ENCODE data around the gene GTF3C5. TPM values are rescaled to one million over a fixed set of nuclear protein-coding genes. Genes with fewer than 3 reads are reported as not detected.
"Not testable (repeated sequence)": the region's sequence is repeated elsewhere in the genome, so short reads cannot be mapped to it uniquely, and the experiment has no call there.

GTF3C5 gene
- total RNA-seq, 1 donor from 2014 or later: 85.4 TPM

GRCh38 chr9:133067813-133068212 is 37.0 kb downstream of the GTF3C5 start:
- DNase-seq: no peak

GRCh38 chr9:133068431-133068830 is 37.6 kb downstream of the GTF3C5 start:
- H3K4me3 Mint-ChIP-seq; H3K4me1 Mint-ChIP-seq; intact Hi-C loops (cut with micrococcal nuclease); DNase-seq; H3K27me3 Mint-ChIP-seq; H3K36me3 Mint-ChIP-seq (ENCODE audit: low read depth); H3K9me3 Mint-ChIP-seq; H3K27ac Mint-ChIP-seq: not testable (repeated sequence)

More at GRCh38 chr9:133067813-133068212, 37.0 kb downstream of the GTF3C5 start:
- H3K9me3 Mint-ChIP-seq: no peaks in the 10 kb centered on the region
- peaks cover 3% of the 10 kb centered on the region for H3K36me3 Mint-ChIP-seq (ENCODE audit: low read depth)
- H3K27me3 Mint-ChIP-seq: no peaks in the 10 kb centered on the region
- H3K27ac Mint-ChIP-seq: no peak overlapping the region
- intact Hi-C loops (cut with micrococcal nuclease): no loop called here
- peaks cover 2% of the 10 kb centered on the region for H3K4me1 Mint-ChIP-seq
- no peak overlapping the region for H3K4me3 Mint-ChIP-seq

GRCh38 chr9:133070500-133070961 is 39.7 kb downstream of the GTF3C5 start:
- H3K36me3 Mint-ChIP-seq (ENCODE audit: low read depth); H3K27me3 Mint-ChIP-seq; H3K4me1 Mint-ChIP-seq; intact Hi-C loops (cut with micrococcal nuclease); H3K4me3 Mint-ChIP-seq; H3K27ac Mint-ChIP-seq; H3K9me3 Mint-ChIP-seq; DNase-seq: not testable (repeated sequence)

GRCh38 chr9:133070985-133071384 is 40.2 kb downstream of the GTF3C5 start:
- H3K4me1 Mint-ChIP-seq; H3K27me3 Mint-ChIP-seq; H3K9me3 Mint-ChIP-seq; intact Hi-C loops (cut with micrococcal nuclease); H3K27ac Mint-ChIP-seq; H3K4me3 Mint-ChIP-seq; H3K36me3 Mint-ChIP-seq (ENCODE audit: low read depth); DNase-seq: not testable (repeated sequence)

- H3K4me3 Mint-ChIP-seq: no peak overlapping the region
- peaks cover 3% of the 10 kb centered on the region for H3K36me3 Mint-ChIP-seq (ENCODE audit: low read depth)
- intact Hi-C loops (cut with micrococcal nuclease): no loop called here
- no peak for DNase-seq
- H3K9me3 Mint-ChIP-seq: no peaks in the 10 kb centered on the region
- peak overlapping the region; percentile 69 for H3K27ac Mint-ChIP-seq
- peaks cover 4% of the 10 kb centered on the region for H3K27me3 Mint-ChIP-seq
- H3K4me1 Mint-ChIP-seq: peaks cover 2% of the 10 kb centered on the region
These were observed 40.8 kb downstream of the GTF3C5 start for GRCh38 chr9:133071484-133072150.

- DNase-seq; H3K36me3 Mint-ChIP-seq (ENCODE audit: low read depth); H3K27ac Mint-ChIP-seq; H3K4me3 Mint-ChIP-seq; H3K9me3 Mint-ChIP-seq; H3K4me1 Mint-ChIP-seq; H3K27me3 Mint-ChIP-seq; intact Hi-C loops (cut with micrococcal nuclease): not testable (repeated sequence)
These were observed 41.4 kb downstream of the GTF3C5 start for GRCh38 chr9:133072210-133072609.

- peaks cover 2% of the 10 kb centered on the region for H3K4me1 Mint-ChIP-seq
- H3K27me3 Mint-ChIP-seq: peaks cover 6% of the 10 kb centered on the region
- DNase-seq: no peak
- intact Hi-C loops (cut with micrococcal nuclease): no loop called here
- H3K27ac Mint-ChIP-seq: no peak overlapping the region
- H3K36me3 Mint-ChIP-seq (ENCODE audit: low read depth): peaks cover 3% of the 10 kb centered on the region
- no peak overlapping the region for H3K4me3 Mint-ChIP-seq
- H3K9me3 Mint-ChIP-seq: no peaks in the 10 kb centered on the region
These were observed 42.6 kb downstream of the GTF3C5 start for GRCh38 chr9:133073086-133074014.

GRCh38 chr9:133074111-133074651 is 43.4 kb downstream of the GTF3C5 start:
- peaks cover 2% of the 10 kb centered on the region for H3K4me1 Mint-ChIP-seq
- no peak overlapping the region for H3K4me3 Mint-ChIP-seq
- no peaks in the 10 kb centered on the region for H3K9me3 Mint-ChIP-seq
- H3K27ac Mint-ChIP-seq: no peak overlapping the region
- no peak for DNase-seq
- H3K36me3 Mint-ChIP-seq (ENCODE audit: low read depth): peaks cover 3% of the 10 kb centered on the region
- intact Hi-C loops (cut with micrococcal nuclease): no loop called here
- peaks cover 6% of the 10 kb centered on the region for H3K27me3 Mint-ChIP-seq

GRCh38 chr9:133075925-133076630 is 45.3 kb downstream of the GTF3C5 start:
- Mint-ChIP-seq H3K4me3 (no peak overlapping the region), H3K27me3 (peaks cover 12% of the 10 kb centered on the region), H3K27ac (no peak overlapping the region), H3K9me3 (no peaks in the 10 kb centered on the region), H3K4me1 (peaks cover 2% of the 10 kb centered on the region), H3K36me3 (ENCODE audit: low read depth) (peaks cover 3% of the 10 kb centered on the region)
- no peak for DNase-seq
- intact Hi-C loops (cut with micrococcal nuclease): no loop called here

- peaks cover 2% of the 10 kb centered on the region for H3K36me3 Mint-ChIP-seq (ENCODE audit: low read depth)
- no peak for DNase-seq
- H3K4me3 Mint-ChIP-seq: no peak overlapping the region
- no peak overlapping the region for H3K27ac Mint-ChIP-seq
- H3K27me3 Mint-ChIP-seq: peaks cover 12% of the 10 kb centered on the region
- peaks cover 2% of the 10 kb centered on the region for H3K4me1 Mint-ChIP-seq
- intact Hi-C loops (cut with micrococcal nuclease): no loop called here
- H3K9me3 Mint-ChIP-seq: no peaks in the 10 kb centered on the region
These were observed 45.9 kb downstream of the GTF3C5 start for GRCh38 chr9:133076691-133077090.

GRCh38 chr9:133078486-133078885 is 47.7 kb downstream of the GTF3C5 start:
- intact Hi-C loops (cut with micrococcal nuclease): no loop called here
- H3K9me3 Mint-ChIP-seq: no peaks in the 10 kb centered on the region

GRCh38 chr9:133080161-133080560 is 49.4 kb downstream of the GTF3C5 start:
- Mint-ChIP-seq H3K36me3 (ENCODE audit: low read depth) (no peaks in the 10 kb centered on the region), H3K27ac (no peak overlapping the region), H3K27me3 (peaks cover 12% of the 10 kb centered on the region), H3K9me3 (no peaks in the 10 kb centered on the region), H3K4me3 (no peak overlapping the region), H3K4me1 (no peaks in the 10 kb centered on the region)
- intact Hi-C loops (cut with micrococcal nuclease): no loop called here
- DNase-seq: no peak

More at GRCh38 chr9:133078486-133078885, 47.7 kb downstream of the GTF3C5 start:
- Mint-ChIP-seq H3K36me3 (ENCODE audit: low read depth) (no peaks in the 10 kb centered on the region), H3K27me3 (peaks cover 12% of the 10 kb centered on the region), H3K4me1 (no peaks in the 10 kb centered on the region), H3K4me3 (no peak overlapping the region), H3K27ac (no peak overlapping the region)
- DNase-seq: no peak

GRCh38 chr9:133080786-133081779 is 50.3 kb downstream of the GTF3C5 start:
- H3K9me3 Mint-ChIP-seq; H3K4me1 Mint-ChIP-seq; intact Hi-C loops (cut with micrococcal nuclease); H3K4me3 Mint-ChIP-seq; H3K27me3 Mint-ChIP-seq; H3K27ac Mint-ChIP-seq; DNase-seq; H3K36me3 Mint-ChIP-seq (ENCODE audit: low read depth): not testable (repeated sequence)

Measured in activated CD4-positive, alpha-beta T cell treated with anti-CD3 and anti-CD28 coated beads, Interleukin-2, amount 10 ng/mL, durations not matched to agents 24 days and 14 days (primary cell).